HUES64 (cell line): ENCODE results near the gene PPP4R2.
"Not testable (repeated sequence)": the region's sequence is repeated elsewhere in the genome, so short reads cannot be mapped to it uniquely, and the experiment has no call there.

Experiments
- H3K27ac ChIP-seq: 2 replicates; pipeline ENCODE4 v1.7.0; 2013; ENCODE audit warnings: low read depth, low read length, inconsistent platforms
- H3K27me3 ChIP-seq: 2 replicates; pipeline ENCODE4 v1.6.1; 2013; ENCODE audit warnings: mild to moderate bottlenecking, low read length; ENCODE audit not compliant: insufficient read depth
- H3K36me3 ChIP-seq: 2 replicates; pipeline ENCODE4 v1.6.1; 2013; ENCODE audit warnings: mild to moderate bottlenecking, low read length; ENCODE audit not compliant: insufficient read depth
- H3K4me1 ChIP-seq: 2 replicates; pipeline ENCODE4 v1.6.1; 2013; ENCODE audit warnings: mild to moderate bottlenecking, low read length, moderate library complexity; ENCODE audit not compliant: insufficient read depth
- H3K4me3 ChIP-seq: 2 replicates; pipeline ENCODE4 v1.5.1; 2013; ENCODE audit warnings: mild to moderate bottlenecking, low read length, moderate library complexity
- H3K9ac ChIP-seq: 2 replicates; pipeline ENCODE4 v1.6.1; 2013; ENCODE audit warnings: mild to moderate bottlenecking, low read depth, low read length
- H3K9me3 ChIP-seq: 2 replicates; pipeline ENCODE4 v1.6.1; 2013; ENCODE audit warnings: low read depth, low read length; ENCODE audit not compliant: insufficient read depth
- WGBS: fragments of 150-250, 120-280 bp; methylation state at CpG from one replicate; pipeline ENCODE4 v1.1.7; 2013; ENCODE audit warnings: missing lambda C conversion rate; 5-methylcytosine and 5-hydroxymethylcytosine counted together

Gene PPP4R2

DNA sequence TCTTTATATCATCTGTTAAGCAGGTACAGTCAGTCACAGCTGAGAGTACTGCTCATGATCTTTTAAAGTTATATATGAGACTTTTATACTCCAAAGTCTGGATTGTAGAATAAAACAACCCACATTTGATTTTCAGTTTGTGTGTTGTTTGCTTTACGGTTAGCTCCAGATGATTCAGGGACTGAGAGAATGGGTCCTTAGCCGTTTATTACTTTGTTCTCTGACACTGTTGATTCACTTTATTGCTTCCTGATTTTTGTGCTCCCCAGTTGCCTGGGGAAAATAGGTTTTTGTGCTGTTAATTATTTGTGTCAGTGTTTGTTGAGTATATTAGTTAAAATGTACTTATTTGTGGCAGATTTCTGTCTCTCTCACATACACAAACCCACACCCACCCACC lies 56.2 kb downstream of the PPP4R2 start:
- Histone ChIP-seq H3K4me3 (no peak overlapping the region), H3K27ac (no peak overlapping the region), H3K9ac (no peak overlapping the region), H3K27me3 (no peaks in the 10 kb centered on the region), H3K36me3 (peaks cover 28% of the 10 kb centered on the region), H3K9me3 (no peaks in the 10 kb centered on the region), H3K4me1 (no peaks in the 10 kb centered on the region; the same call in 1 of the 2 replicates)
- WGBS = 95% methylated on average over 2 of the region's 2 CpGs

DNA sequence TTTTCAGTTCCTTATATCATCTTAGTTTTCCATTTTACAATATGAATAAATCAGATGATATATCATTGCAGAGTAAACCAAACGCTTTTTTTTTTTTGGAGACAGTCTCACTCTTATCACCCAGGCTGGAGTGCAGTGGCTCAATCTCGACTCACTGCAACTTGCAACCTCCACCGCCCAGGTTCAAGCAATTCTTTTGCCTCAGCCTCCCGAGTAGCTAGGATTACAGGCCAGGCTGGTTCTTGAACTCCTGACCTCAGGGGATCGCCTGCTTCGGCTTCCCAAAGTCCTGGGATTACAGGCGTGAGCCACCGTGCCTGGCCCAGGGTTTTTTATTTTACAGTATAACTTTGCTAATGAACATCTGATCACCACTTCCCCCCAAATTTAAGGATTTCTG lies 59.0 kb downstream of the PPP4R2 start:
- Histone ChIP-seq H3K27ac (no peak overlapping the region), H3K4me3 (no peak overlapping the region), H3K4me1 (no peaks in the 10 kb centered on the region; the same call in 1 of the 2 replicates), H3K36me3 (peaks cover 28% of the 10 kb centered on the region), H3K27me3 (no peaks in the 10 kb centered on the region), H3K9ac (no peak overlapping the region), H3K9me3 (no peaks in the 10 kb centered on the region)
- 85% methylated on average over 7 of the region's 8 CpGs for WGBS

DNA sequence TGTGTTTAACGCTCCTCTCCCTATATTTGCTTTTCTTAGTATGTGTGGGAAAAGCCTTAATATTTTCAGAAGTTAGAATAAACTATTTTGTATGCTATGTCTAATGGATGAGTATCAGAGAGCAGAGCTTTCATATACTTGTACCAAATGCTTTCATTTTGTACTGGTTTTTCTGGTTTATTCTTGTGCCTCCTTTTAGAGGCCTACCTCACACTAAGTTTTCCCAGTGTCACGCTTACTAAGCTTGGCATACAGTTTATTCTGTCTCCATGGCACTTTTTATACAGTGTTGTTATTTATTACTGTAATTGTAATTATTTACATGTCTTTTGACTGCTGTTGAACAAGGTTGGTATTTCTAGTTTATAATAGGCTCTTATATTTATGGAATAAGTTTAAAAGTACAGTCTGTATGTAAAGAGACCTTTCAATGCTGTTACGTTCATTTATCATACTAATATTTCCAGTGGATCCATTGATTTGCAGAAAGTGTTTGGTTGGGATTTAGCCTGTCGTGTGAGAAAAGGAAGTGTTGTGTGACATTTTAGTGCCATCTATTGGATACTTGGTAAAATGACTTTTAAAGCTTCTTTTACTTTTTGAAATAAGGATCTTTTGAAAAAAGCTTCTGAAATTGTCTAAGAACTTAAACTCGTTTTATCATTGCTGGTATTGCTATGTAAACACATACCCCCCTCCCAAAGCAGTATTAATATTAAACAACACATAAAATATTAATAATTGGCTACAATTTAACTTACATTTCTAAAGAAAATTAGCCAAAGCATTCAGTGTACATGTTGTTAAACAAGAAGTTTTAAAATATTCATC lies 59.6 kb downstream of the PPP4R2 start:
- Histone ChIP-seq H3K9ac (no peak overlapping the region), H3K4me3 (no peak overlapping the region), H3K27me3 (no peaks in the 10 kb centered on the region), H3K36me3 (peaks cover 35% of the 10 kb centered on the region), H3K9me3 (no peaks in the 10 kb centered on the region), H3K4me1 (no peaks in the 10 kb centered on the region; the same call in 1 of the 2 replicates), H3K27ac (no peak overlapping the region)
- 70% methylated on average over 2 of the region's 5 CpGs for WGBS

DNA sequence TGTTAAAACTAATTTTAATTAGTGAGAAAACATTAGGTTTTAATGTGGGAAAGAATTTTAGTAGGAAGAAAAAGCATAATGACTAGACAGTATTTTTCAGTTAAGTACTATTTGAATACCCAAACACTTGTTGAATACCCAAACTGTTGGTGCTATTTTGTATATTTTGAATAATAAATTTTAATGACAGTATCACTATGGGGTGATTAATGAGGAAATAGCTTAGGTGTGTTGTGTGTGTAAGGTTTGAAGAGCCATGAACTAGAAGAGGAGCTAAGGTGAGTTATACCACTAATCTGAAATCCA lies 60.2 kb downstream of the PPP4R2 start:
- Histone ChIP-seq H3K4me3 (no peak overlapping the region), H3K27me3 (no peaks in the 10 kb centered on the region), H3K9me3 (no peaks in the 10 kb centered on the region), H3K9ac (no peak overlapping the region), H3K4me1 (no peaks in the 10 kb centered on the region; the same call in 1 of the 2 replicates), H3K27ac (no peak overlapping the region), H3K36me3 (peaks cover 40% of the 10 kb centered on the region)

DNA sequence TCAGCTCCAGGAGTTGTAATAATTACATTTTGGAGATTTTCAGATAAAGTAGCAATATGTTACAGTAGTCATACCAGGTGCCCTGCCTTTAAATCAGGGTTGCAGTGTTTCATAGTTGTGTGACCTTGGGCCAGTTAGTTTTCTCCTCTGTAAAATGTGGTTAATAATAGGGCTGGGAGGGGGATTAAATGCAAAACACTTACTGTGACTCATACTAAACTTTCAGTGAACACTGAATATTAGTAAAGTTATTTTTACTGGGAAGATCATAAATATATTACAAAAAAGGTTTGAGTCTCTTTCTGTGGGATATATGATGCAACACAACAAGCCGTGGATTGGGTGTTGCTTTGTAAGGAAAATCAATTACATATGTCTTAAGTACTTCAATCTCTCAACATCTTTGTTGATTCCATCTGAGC lies 63.7 kb downstream of the PPP4R2 start:
- no peak overlapping the region for H3K4me3 ChIP-seq
- WGBS = no CpG with 5 or more reads among the region's 1 CpG
- no peaks in the 10 kb centered on the region for H3K4me1 ChIP-seq
- peaks cover 71% of the 10 kb centered on the region for H3K36me3 ChIP-seq
- no peaks in the 10 kb centered on the region for H3K27me3 ChIP-seq
- no peaks in the 10 kb centered on the region for H3K9me3 ChIP-seq
- no peak overlapping the region for H3K9ac ChIP-seq
- H3K27ac ChIP-seq = no peak overlapping the region

DNA sequence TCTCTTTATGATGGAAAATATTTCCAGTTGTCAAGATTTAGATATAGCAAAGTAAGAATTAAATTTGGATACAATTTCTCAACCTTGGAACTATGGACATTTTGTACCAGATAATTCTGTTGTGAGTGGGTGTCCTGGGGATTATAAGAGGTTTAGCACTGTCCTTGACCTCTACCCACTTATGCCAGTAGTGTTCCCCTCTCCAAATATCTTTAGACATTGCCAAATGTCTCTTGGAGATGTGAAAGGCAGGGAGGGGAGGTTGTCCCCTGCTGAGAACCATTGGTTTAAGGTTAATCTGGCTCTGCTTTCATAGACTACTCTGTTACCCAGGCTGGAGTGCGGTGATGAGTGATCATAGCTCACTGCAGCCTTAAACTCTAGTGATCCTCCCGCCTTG lies 64.8 kb downstream of the PPP4R2 start, which contains the start of gene EBLN2:
Gene EBLN2, plus strand, starts transcription at position 244 of the 400 bp plus-strand sequence. CDS start 423 bp downstream, outside the sequence.
- Histone ChIP-seq H3K4me1 (no peaks in the 10 kb centered on the region), H3K27ac (no peak within 1 kb of the TSS), H3K9me3 (no peaks in the 10 kb centered on the region), H3K27me3 (no peaks in the 10 kb centered on the region), H3K4me3 (no peak within 1 kb of the TSS), H3K9ac (no peak within 1 kb of the TSS), H3K36me3 (peaks cover 81% of the 10 kb centered on the region)
- WGBS = 91% methylated on average over 2 of the region's 2 CpGs

DNA sequence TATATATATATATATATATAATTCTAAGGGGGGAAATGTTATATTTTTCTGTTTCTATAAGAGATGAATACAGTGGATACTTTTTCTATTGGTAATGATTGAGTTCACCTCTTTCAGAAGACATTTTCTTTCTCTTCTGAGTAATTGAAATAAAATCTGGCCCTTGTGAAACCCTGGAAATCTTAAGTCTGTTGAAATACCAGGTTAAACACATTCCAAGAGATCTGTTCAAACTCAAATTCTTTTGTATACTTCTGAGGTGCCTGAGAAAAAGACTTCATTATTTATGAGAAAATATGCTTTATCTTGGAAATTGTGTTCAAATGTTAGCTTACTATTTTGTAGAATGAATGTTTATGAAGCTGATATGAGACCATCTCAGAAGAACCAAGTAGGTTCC lies 69.6 kb downstream of the PPP4R2 start:
- not testable (repeated sequence) for H3K4me3 ChIP-seq, H3K27me3 ChIP-seq, H3K9ac ChIP-seq, H3K9me3 ChIP-seq, H3K27ac ChIP-seq
- Histone ChIP-seq H3K36me3 (peaks cover 69% of the 10 kb centered on the region), H3K4me1 (peaks cover 17% of the 10 kb centered on the region; the same call in 1 of the 2 replicates)

DNA sequence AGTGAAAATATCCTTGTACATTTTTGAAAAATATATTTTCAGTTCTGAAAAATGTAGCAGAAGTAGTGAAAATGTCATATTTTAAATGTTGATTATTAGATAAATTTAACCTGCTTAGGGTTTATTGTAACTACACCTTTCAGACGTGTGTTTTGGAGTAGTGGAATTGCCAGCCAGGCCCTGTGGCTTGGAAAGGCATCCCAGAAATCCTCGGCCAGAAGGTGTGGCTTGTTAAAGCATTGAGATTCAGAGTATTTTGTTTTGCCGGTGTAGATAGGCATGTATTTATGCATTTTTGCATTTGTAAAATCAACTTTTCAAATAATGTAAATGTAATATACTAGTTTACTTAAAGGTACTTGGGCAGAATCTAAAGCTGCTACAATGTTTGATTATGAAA lies 71.8 kb downstream of the PPP4R2 start:
- no peak overlapping the region for H3K27ac ChIP-seq
- H3K4me3 ChIP-seq = no peak overlapping the region
- peaks cover 21% of the 10 kb centered on the region; the same call in 1 of the 2 replicates for H3K4me1 ChIP-seq
- no peak overlapping the region for H3K9ac ChIP-seq
- 76% methylated on average over 2 of the region's 3 CpGs for WGBS
- no peaks in the 10 kb centered on the region for H3K27me3 ChIP-seq
- H3K36me3 ChIP-seq = peaks cover 48% of the 10 kb centered on the region
- no peaks in the 10 kb centered on the region for H3K9me3 ChIP-seq

DNA sequence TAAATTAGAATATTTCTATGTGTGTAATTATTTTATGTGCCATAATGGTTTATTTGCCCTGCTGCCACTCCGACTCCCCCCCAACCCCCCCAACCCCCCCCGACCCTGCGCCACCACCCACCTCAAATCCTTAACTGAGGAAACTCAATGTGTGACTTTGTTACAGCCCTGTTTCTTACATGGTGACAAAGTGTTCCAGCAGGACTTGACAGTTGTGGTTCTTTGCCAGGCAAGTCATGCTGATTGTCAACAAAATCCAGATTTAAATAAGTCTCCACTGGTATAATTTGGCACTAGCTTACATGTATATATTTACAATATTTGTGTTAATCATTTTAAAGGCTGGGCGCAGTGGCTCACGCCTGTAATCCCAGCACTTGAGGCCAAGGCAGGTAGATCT lies 72.6 kb downstream of the PPP4R2 start:
- WGBS = 96% methylated on average over 4 of the region's 5 CpGs
- Histone ChIP-seq H3K27ac (no peak overlapping the region), H3K36me3 (peaks cover 41% of the 10 kb centered on the region), H3K4me1 (peaks cover 21% of the 10 kb centered on the region; the same call in 1 of the 2 replicates), H3K9ac (no peak overlapping the region), H3K9me3 (no peaks in the 10 kb centered on the region), H3K4me3 (no peak overlapping the region), H3K27me3 (no peaks in the 10 kb centered on the region)

DNA sequence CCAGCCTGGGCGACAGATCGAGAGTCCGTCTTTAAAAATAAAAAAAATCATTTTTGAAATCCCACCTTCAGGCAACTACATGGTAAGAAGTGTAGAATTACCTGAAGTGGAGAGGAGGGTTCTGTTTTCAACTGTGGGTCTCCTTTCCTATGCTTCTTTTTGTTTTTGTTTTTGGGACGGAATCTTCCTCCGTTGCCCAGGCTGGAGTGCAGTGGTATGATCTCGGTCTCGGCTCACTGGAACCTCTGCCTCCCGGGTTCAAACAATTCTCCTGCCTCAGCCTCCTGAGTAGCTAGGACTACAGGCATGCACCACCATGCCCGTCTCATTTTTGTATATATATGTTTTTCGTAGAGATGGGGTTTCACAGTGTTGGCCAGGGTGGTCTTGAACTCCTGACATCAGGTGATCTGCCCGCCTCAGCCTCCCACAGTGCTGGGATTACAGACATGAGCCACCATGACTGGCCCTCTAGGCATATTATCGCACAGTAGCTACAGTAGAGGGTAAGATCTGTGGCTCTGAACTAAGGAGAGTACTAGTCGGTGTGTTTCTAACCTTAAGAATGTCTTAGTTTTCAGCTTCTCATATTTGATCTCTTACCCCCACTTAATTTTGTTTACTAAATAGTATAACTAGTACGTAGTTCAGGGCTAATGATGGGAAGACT lies 73.3 kb downstream of the PPP4R2 start:
- H3K27me3 ChIP-seq = no peaks in the 10 kb centered on the region
- WGBS = 93% methylated on average over 12 of the region's 14 CpGs
- no peak overlapping the region for H3K4me3 ChIP-seq
- peaks cover 33% of the 10 kb centered on the region for H3K36me3 ChIP-seq
- H3K27ac ChIP-seq = no peak overlapping the region
- H3K9ac ChIP-seq = no peak overlapping the region
- H3K9me3 ChIP-seq = no peaks in the 10 kb centered on the region
- H3K4me1 ChIP-seq = peaks cover 21% of the 10 kb centered on the region; the same call in 1 of the 2 replicates

DNA sequence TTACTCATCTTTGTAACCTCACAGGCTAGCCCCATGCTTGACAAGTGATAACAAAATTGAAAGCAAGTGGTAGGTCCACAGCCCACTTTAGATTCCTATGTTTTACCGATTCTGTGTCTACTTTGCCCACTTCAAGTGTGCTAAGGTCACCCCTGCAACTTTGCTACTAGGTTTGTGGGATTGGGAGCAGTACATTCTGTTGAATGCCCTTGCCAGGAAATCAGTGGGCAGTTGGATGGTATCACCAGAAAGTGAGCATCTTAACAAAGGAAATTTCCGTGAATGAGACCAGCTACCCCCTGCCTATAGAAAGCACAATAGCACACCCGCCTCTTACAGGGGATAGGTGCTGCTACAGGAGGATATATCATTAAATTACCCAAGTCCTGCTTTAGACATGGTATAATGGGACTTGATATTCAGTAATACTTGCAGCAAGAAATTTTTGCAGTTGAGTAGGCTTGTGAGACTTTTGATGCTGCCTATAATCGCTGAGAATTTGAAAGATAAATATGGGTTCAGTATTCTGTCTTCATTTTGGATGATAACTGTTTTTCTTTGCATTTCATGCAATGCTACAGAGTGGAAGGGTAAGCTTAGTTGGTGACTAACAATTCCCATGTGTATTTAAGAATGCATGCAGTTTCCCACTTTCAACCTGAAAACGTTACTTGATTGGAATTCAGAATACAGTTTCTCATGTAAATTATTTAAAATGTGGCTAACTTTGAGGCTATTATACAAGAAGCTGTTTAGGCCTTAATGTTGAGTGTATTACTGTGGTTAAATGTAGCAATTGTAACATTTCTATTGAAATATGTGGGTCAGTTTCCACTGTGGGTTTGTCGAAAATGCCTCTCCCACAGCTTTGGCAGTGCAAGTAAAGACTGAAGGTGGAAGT lies 74.3 kb downstream of the PPP4R2 start:
- Histone ChIP-seq H3K27me3 (no peaks in the 10 kb centered on the region), H3K9me3 (no peaks in the 10 kb centered on the region), H3K4me1 (peaks cover 21% of the 10 kb centered on the region; the same call in 1 of the 2 replicates), H3K36me3 (peaks cover 23% of the 10 kb centered on the region), H3K27ac (peak overlapping the region; percentile 1; the same call in 1 of the 2 replicates), H3K4me3 (no peak overlapping the region), H3K9ac (no peak overlapping the region)
- 70% methylated on average over 4 of the region's 6 CpGs for WGBS
